ENCODE measurements around the gene LIG3.

DNA sequence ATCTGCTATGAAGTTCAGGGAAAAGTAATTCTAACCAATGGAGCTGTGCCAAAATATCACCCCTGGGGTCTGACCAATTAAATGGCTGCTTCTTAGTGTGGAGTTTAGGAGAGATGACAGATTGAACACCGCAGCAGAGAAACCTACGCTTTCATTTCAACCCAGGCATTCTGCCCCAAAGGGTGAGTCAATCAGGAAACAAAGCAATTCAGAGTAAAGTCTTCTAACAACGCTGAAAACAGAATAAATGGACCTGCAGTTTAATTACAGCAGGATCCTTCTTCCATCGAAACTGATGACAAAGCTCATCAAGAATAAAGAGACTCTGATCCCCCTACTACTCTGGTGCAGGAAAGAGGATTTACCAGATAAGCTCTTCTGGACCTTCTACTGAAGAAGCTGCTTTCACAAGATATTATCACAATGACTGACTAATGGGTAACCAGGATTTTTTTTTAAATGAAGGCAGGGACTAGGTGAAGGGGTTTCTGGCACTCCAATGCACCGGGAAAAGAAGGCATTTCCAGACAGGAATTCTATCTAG lies 66.5 kb downstream of the LIG3 start:
- no peak for TF ChIP-seq PATZ1 (CRISPR knock-in tag; IDR thresholded peaks at IDR 0.05; ENCODE audit: borderline replicate concordance)
- TF ChIP-seq RARB (CRISPR knock-in tag; IDR thresholded peaks at IDR 0.05) = no peak
- TF ChIP-seq PPARA (CRISPR knock-in tag; IDR thresholded peaks at IDR 0.05; ENCODE audit: borderline replicate concordance) = no peak
- no peak for TF ChIP-seq ZFP30 (CRISPR knock-in tag; IDR thresholded peaks at IDR 0.05)
- no peak for TF ChIP-seq ARNTL (CRISPR knock-in tag; IDR thresholded peaks at IDR 0.05; ENCODE audit: borderline replicate concordance, low read depth)
